Kidney epithelial cell (primary cell): ENCODE measurements around the gene ACMSD. TPM values are rescaled to one million over a fixed set of nuclear protein-coding genes. Genes with fewer than 3 reads are reported as not detected.

Source experiments
- DNase-seq: peaks from one replicate; pipeline ENCODE4 v3.0.0-alpha.2; 2010; ENCODE audit warnings: low read depth
- H3K27me3 ChIP-seq: 2 replicates; pipeline ENCODE4 v1.6.0; 2011; ENCODE audit warnings: low read length; ENCODE audit not compliant: control insufficient read depth, insufficient read depth
- H3K36me3 ChIP-seq: 2 replicates; pipeline ENCODE4 v1.5.1; 2011; ENCODE audit warnings: low read length; ENCODE audit not compliant: control insufficient read depth, insufficient read depth
- H3K4me3 ChIP-seq: 2 replicates; pipeline ENCODE4 v1.5.1; 2011; ENCODE audit warnings: low read depth, mild to moderate bottlenecking, control low read depth, low read length
- total RNA-seq: library from RNA; depleted of rRNA; stranded (reverse); fragments of >200 nt; gene quantifications from 2 replicates; pipeline ENCODE4 v1.2.3, GENCODE V29; 2015
- TF ChIP-seq, protein P1 (sequence below): IDR thresholded peaks from 2 replicates; pipeline ENCODE4 v1.5.1; 2011; ENCODE audit warnings: mild to moderate bottlenecking, moderate library complexity, low read length, control low read depth, inconsistent platforms; ENCODE audit not compliant: insufficient read depth, poor library complexity, severe bottlenecking

Gene ACMSD
- total RNA-seq, 1 donor from 2014 or later, result not detected

- Histone ChIP-seq H3K4me3 (no peak overlapping the region), H3K27me3 (no peaks in the 10 kb centered on the region), H3K36me3 (no peaks in the 10 kb centered on the region)
- TF ChIP-seq, protein P1, sequence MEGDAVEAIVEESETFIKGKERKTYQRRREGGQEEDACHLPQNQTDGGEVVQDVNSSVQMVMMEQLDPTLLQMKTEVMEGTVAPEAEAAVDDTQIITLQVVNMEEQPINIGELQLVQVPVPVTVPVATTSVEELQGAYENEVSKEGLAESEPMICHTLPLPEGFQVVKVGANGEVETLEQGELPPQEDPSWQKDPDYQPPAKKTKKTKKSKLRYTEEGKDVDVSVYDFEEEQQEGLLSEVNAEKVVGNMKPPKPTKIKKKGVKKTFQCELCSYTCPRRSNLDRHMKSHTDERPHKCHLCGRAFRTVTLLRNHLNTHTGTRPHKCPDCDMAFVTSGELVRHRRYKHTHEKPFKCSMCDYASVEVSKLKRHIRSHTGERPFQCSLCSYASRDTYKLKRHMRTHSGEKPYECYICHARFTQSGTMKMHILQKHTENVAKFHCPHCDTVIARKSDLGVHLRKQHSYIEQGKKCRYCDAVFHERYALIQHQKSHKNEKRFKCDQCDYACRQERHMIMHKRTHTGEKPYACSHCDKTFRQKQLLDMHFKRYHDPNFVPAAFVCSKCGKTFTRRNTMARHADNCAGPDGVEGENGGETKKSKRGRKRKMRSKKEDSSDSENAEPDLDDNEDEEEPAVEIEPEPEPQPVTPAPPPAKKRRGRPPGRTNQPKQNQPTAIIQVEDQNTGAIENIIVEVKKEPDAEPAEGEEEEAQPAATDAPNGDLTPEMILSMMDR, result no peak
- no peak for DNase-seq
Observed at GRCh38 chr2:134933732-134934131, 95.3 kb downstream of the ACMSD start.

DNA sequence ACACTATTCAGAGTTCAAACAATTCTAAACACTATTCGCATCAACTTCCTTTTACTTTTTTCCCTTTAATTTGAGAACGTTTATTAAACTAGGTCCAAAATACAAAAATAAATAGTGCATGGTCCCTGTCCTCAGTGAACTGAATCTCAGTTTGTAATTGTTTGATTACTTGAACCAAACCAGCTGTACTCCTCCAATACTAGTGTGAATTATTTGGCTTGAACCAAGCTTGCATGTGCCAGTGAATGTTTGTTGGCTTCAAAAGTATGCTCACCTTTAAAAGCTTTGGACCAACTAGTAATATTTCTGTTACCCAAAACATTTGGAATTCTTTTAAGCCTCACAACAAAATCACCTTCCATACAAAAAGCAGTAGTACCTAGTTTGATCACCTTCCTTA lies 95.7 kb downstream of the ACMSD start:
- DNase-seq, result no peak
- no peak overlapping the region for H3K4me3 ChIP-seq
- H3K27me3 ChIP-seq, result no peaks in the 10 kb centered on the region
- TF ChIP-seq, protein P1, result no peak
- H3K36me3 ChIP-seq, result no peaks in the 10 kb centered on the region

DNA sequence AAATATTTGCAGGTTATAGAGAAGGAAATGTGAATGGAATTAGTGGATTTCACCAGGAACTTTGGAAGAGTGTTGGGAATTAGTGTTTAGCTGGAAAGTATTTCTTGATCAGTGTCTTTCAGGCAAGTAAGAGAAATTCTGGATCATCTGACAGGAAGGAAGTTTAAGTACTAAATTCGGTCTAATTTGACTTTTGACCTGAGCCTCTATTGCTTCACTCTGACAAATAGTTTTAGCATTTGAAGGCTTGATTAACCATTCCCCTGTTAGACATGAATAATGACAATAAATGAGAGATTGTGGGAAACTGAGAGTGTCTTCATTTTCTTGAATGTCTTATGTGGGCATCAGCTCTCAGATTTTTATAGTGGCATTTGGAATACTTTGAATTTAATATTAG lies 96.2 kb downstream of the ACMSD start:
- Histone ChIP-seq H3K27me3 (no peaks in the 10 kb centered on the region), H3K4me3 (no peak overlapping the region), H3K36me3 (no peaks in the 10 kb centered on the region)
- TF ChIP-seq, protein P1, result no peak
- DNase-seq, result no peak

DNA sequence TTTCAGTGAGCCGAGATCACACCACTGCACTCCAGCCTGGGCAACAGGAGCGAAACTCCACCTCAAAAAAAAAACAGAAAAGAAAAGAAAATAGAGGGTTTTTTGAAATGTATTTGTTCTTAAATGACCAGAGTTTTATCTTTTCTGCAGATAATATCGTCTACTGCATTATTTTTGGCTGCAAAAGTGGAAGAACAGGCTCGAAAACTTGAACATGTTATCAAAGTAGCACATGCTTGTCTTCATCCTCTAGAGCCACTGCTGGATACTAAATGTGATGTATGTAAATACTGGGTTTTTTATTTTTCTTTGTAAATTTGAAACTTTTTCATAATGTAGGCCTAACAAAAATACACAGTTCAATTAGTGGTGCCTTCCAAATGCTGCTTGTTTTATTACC lies 98.3 kb downstream of the ACMSD start:
- no peak overlapping the region for H3K4me3 ChIP-seq
- no peak for DNase-seq
- H3K27me3 ChIP-seq, result no peaks in the 10 kb centered on the region
- TF ChIP-seq, protein P1, result no peak
- H3K36me3 ChIP-seq, result no peaks in the 10 kb centered on the region

GRCh38 chr2:134943540-134943939 lies 105.1 kb downstream of the ACMSD start:
- no peaks in the 10 kb centered on the region for H3K27me3 ChIP-seq
- TF ChIP-seq, protein P1, result no peak
- peaks cover 2% of the 10 kb centered on the region for H3K36me3 ChIP-seq
- no peak overlapping the region for H3K4me3 ChIP-seq
- DNase-seq, result no peak

GRCh38 chr2:134944975-134945374 lies 106.6 kb downstream of the ACMSD start:
- H3K4me3 ChIP-seq, result no peak overlapping the region
- no peaks in the 10 kb centered on the region for H3K27me3 ChIP-seq
- DNase-seq, result no peak
- TF ChIP-seq, protein P1, result no peak
- H3K36me3 ChIP-seq, result peaks cover 2% of the 10 kb centered on the region
